CD4-positive, alpha-beta T cell treated with Interleukin-4 for 4 hours (primary cell): ENCODE results near the gene STX16.
A peak's percentile ranks its signal among the peaks of the same experiment; 100 is the strongest.

ENCODE experiments used
- DNase-seq: peaks from one replicate; pipeline ENCODE4 v3.0.0-alpha.2; 2020

The STX16 gene

GRCh38 chr20:58656831-58657230 lies 5.7 kb downstream of the STX16 start:
- no peak for DNase-seq

DNA sequence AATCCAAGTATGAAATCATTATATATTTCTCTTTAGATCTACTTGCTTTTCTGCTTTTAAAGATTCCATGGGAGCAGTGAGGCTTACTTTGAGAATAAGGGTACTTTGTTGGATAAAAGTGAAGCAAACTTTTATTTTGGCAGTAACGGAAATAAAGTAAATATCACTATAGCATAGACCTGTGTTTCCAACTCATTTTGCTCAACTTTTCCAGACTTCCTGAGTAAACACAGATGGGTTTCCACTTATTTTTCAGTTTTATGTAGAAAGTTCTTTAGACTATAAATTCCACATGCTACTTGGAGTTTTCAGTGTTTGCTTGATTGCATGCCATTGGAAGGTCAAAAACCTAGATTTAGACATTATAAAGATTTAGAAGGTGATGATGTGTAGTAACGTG lies 6.2 kb downstream of the STX16 start:
- no peak for DNase-seq

DNA sequence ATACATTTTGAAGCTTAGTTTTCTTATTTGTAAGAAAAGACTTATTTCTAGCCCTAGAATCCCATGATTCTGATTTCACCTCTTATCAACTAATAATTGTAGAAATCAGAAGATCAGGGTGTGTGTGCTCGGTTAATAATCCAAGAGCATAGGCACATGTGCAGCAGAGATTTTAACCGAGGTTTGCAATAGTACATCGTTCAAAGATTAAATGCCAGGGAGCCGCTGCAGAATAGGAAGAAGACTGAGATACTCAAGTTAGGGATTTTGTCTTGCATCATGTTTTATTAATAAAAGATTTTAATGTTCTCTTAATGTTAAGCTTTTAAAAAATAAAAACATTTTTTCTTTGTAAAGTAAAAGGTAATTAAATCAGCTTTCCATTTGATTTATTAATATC lies 6.9 kb downstream of the STX16 start:
- DNase-seq = no peak

- no peak for DNase-seq
These were observed 7.7 kb downstream of the STX16 start for GRCh38 chr20:58658760-58659159.

DNA sequence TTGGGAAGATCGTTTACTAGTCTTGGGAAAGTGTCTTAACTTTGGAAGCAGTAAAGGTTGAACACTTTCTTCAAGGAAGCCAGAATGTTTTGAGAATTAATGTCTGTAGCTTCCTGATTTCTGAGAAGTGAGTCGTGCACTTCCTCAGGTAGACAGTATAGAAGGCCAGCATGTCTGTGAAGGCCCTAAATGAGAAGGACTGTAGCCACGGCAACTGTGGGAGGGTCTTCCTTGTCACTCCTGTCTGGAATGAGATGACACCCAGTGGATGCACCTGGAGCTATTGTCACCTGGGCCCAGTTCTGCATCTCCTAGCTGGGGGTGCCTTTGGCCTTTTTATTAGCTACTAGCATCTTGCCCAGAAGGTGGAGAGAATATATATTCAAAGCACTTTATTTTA lies 8.8 kb downstream of the STX16 start:
- peak; percentile 29 for DNase-seq

- DNase-seq = peak; percentile 54
These were observed 9.9 kb downstream of the STX16 start for GRCh38 chr20:58660855-58661597.

- DNase-seq = no peak
These were observed 10.8 kb downstream of the STX16 start for GRCh38 chr20:58661598-58662473.

DNA sequence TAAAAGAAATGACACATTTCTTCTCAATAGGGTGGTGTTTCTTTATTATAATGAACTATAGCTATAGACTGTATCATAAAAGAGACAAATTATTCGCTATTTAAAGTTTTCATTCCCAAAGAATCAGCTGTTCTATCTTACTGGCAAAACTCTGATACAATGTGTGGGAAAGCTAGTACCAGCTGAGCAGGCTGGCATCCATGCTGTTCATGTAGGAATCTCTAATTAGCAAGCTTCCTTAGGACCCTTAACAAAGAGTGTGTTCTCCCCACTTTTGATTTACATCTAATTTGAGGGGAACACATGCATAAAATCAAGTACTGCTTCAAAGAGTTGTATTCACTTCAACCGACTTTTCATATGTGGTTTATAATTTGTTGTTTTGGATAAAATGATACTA lies 13.2 kb downstream of the STX16 start:
- no peak for DNase-seq

GRCh38 chr20:58664883-58665282 lies 13.8 kb downstream of the STX16 start:
- DNase-seq = no peak

DNA sequence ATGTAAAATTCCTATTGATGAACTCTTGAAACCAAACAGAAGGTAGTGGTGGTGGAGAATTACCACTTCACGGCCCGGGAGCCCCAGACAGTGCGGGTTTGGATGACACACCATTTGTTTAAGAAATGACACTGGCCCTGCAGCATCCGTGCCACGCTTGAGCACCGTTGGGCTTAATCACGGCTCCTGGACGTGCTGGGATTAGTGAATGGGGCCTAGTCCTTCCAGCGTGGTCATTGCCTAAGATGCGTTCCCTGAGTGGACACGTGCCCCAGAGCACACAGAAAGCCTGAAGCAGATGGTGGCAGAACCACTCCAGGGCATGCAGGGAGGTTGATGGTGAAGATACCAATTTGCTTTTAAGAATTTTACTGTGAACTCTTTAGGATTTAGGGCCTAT lies 14.5 kb downstream of the STX16 start:
- no peak for DNase-seq

GRCh38 chr20:58666702-58667101 lies 15.6 kb downstream of the STX16 start:
- no peak for DNase-seq

DNA sequence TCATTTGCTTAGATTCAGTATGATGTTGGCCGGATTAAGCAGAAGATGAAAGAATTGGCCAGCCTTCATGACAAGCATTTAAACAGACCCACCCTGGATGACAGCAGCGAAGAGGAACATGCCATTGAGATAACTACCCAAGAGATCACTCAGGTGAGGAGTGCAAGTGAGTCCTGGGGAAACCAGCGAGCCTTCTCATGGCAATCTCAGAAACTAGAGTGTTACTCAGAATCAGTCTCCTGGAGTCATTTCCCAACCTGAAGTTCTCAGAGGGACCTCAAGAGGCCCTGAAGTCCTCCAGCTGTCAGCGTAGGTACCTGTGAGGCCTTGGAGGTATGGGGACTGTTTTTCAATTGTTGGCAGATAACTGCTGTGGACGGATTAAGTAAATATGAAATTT lies 16.9 kb downstream of the STX16 start:
- no peak for DNase-seq

DNA sequence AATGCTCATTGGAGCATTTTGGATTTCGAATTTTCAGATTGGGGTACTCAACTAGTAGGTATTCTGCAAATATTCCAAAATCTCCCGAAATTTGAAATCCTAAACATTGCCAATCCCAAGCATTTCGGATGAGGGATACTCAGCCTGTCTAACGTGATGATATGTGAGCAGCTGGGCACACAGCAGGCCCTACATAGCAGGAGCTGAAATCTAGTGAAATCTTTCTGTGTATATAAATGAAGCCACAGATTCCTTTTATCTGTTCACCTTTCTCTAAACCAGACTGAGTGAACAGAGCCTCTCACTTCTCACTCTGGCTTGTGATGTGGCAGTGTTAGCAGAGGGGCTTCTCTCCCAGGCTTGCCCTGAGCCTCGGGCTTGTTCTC lies 17.8 kb downstream of the STX16 start:
- DNase-seq = no peak

DNA sequence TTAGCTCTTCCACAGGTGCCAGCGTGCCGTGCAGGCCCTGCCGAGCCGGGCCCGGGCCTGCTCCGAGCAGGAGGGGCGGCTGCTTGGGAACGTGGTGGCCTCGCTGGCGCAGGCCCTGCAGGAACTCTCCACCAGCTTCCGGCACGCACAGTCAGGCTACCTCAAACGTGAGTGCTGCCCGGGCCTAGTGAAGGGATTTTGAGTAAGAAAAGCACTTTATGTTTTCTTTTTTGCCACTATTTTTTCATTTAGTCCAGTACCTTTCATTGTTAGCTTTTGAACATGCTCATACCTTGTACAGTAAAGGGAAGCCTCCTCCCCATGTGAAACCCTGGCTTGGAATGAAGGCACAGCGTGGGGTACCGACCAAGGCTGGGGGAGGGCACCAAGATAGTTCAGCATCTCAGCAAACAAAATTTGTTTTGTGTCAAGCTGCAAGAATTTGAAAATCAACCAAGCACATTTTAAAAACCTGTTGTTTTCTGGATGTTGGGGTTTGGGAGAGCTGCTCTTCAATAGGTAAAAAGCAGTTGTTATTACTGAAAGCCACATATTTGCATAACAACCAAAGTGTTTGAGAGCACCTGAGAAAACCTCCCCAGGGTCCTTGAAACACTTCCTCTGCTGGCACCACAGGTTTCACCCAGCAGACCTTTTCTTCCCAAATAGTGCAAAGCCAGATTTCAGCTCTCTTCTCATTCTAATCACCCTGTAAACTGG lies 18.4 kb downstream of the STX16 start:
- DNase-seq = no peak

- no peak for DNase-seq
These were observed 19.0 kb downstream of the STX16 start for GRCh38 chr20:58670102-58670501.

- no peak for DNase-seq
These were observed 19.6 kb downstream of the STX16 start for GRCh38 chr20:58670659-58671058.

GRCh38 chr20:58673119-58673518 lies 22.0 kb downstream of the STX16 start:
- DNase-seq = no peak

- DNase-seq = no peak
These were observed 24.1 kb downstream of the STX16 start for GRCh38 chr20:58675146-58675584.

- no peak for DNase-seq
These were observed 24.6 kb downstream of the STX16 start for GRCh38 chr20:58675641-58676040.

- DNase-seq = no peak
These were observed 25.1 kb downstream of the STX16 start for GRCh38 chr20:58676161-58676560.

GRCh38 chr20:58677079-58677604 lies 26.1 kb downstream of the STX16 start:
- DNase-seq = no peak

DNA sequence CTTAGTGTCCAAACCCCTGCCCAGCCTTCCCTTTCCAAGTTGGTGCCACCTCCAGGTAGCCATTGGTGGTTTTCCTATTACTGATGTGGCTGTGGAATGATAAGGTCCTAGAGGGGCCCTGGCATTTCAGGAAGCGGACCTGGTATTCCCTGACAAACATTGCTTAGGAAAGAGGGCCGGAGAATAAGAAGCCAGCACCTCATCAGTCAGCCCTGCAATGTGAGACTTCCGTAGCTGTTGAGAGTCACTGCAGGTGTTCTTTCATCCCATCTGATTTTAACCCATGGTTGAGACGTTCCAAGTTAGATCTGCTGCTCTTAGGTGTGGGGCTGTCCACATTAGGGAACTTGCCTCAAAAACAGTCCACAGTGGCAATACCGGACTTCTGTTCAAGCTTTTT lies 26.7 kb downstream of the STX16 start:
- DNase-seq = no peak

GRCh38 chr20:58678806-58679205 lies 27.7 kb downstream of the STX16 start:
- no peak for DNase-seq
